Epidermal melanocyte (primary cell): ENCODE data around the gene TOMM34.

Experiments
- DNase-seq: peaks from one replicate; pipeline ENCODE4 v3.0.0; 2011; ENCODE audit warnings: low spot score; ENCODE audit not compliant: insufficient read length

The TOMM34 gene

DNA sequence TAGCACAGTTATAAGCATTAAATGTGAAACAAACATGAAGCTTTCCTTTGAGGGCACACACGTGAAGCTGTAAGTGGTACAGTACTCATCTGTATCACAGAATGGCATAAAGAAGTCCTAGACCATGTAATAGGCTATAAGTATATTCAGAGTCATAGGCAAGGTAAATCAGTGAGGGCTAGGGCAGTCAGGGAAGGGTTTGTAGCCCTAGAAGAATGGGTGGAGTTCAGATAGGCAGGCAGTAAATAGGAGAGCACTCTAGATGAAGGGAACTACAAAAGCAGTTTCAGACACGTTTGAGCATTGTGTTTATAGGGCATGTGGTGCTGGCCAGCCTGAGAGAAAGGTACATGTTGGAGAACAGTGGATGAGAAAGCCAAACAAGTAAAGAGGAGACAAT lies 65.2 kb downstream of the TOMM34 start:
- DNase-seq = no peak
